GM19043 (cell line): Measurements from ENCODE around the gene LIMCH1.

Experiments
- ATAC-seq: cut with Tn5 transposase; IDR thresholded peaks from one replicate; pipeline ENCODE4 v1.9.1; 2021; ENCODE audit warnings: low read depth; ENCODE audit not compliant: unreplicated experiment

Gene LIMCH1

DNA sequence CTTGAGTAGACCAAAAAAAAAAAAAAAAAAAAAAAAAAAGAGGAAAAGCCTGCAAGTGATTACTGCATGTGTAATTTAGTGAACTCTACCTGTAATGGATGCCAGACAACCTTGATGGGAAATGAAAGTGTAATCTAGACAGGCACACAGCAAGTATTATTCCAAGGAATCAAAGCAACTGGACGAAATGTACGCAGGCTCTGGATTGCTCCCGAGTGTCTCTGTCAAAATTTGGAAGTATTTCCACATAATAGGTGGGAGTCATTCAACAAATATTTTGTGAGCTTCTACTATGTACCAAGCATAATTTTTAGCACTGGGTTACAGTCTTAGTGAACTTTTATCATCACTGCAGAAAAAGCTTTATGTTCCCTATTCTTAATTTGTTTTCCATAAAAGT, 64.2 kb downstream of the LIMCH1 start:
- ATAC-seq = no peak

DNA sequence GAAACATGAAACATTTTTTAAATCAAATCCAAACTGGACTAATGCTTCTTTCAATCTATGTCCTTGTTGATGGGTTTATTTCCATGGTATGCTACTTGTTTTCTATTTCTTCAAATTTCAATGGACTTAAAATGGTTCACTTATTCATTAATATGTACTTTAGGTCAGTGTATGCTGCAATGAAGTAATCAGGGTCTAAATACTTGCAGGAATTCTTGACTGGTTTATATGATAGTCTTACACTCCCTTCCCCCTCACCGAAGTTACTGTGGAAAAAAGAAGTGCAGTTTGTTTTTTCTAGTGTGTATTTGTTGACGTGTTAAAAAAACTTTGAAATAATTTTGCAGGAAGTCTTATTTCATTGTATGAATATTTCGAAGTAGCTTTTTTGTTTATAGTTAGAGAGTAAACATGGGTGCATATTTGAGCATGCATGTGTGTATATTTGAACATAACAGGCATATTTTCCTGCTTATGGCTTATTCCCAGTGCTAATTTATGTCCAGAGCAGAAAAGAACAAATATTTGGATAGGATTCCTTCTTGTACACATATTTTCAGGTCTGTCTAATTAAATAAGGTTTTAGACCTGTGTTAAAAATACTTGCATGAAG, 65.0 kb downstream of the LIMCH1 start:
- no peak for ATAC-seq

- no peak for ATAC-seq
These were observed 71.9 kb downstream of the LIMCH1 start for GRCh38 chr4:41609851-41610250.

GRCh38 chr4:41610474-41610873, 72.5 kb downstream of the LIMCH1 start:
- ATAC-seq = no peak

DNA sequence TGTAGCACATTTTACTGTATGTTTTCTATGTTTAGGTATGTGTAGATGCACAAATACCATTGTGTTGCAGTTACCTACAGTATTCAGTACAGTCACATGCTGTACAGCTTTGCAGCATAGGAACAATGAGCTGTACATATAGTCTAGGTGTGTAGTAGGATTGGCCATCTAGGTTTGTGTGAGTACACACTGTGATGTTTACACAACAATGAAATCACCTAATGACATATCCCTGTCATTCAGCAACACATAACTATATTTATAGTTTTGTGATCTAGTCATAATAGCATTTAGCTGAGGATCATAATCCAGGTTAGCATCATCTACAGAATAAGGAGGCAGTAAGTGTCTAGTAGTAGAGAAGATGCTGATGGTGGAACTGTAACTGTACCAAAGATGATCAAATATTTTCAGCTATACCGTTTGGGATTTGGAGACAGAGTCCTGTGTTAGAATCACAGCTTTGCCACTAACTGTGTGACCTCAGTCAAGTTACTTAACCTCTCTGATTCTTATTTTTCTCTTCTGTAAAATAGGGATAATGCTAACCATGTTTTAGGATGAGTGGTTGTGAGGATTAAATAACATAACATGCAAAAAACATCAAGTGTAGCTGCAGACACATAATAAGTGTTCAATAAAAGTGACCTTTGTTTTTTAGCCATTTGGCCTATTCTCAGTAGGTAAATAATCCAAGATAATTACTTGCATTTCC, 73.3 kb downstream of the LIMCH1 start:
- ATAC-seq = no peak

- no peak for ATAC-seq
These were observed 74.2 kb downstream of the LIMCH1 start for GRCh38 chr4:41611881-41612871.

- no peak for ATAC-seq
These were observed 75.4 kb downstream of the LIMCH1 start for GRCh38 chr4:41613386-41613785.

GRCh38 chr4:41613821-41614220, 75.9 kb downstream of the LIMCH1 start:
- ATAC-seq = no peak

GRCh38 chr4:41614519-41614918, 76.6 kb downstream of the LIMCH1 start:
- ATAC-seq = no peak

DNA sequence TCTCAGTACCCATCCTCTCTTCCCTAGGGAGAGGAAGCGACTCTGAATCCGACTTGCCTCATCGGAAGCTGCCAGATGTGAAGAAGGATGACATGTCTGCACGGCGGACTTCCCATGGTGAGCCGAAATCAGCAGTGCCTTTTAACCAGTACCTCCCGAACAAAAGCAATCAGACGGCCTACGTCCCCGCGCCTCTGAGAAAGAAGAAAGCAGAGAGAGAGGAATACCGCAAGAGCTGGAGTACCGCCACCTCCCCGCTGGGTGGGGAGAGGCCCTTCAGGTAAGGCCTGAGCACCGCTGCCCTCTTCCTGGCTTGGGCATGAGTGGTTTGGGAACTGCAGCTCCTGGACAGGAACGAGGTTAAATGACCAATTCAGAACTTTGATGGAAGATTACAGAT, 81.2 kb downstream of the LIMCH1 start:
- ATAC-seq = no peak

GRCh38 chr4:41620594-41621256, 82.8 kb downstream of the LIMCH1 start:
- no peak for ATAC-seq

GRCh38 chr4:41622787-41623186, 84.8 kb downstream of the LIMCH1 start:
- ATAC-seq = no peak

- no peak for ATAC-seq
These were observed 86.8 kb downstream of the LIMCH1 start for GRCh38 chr4:41624765-41625164.

DNA sequence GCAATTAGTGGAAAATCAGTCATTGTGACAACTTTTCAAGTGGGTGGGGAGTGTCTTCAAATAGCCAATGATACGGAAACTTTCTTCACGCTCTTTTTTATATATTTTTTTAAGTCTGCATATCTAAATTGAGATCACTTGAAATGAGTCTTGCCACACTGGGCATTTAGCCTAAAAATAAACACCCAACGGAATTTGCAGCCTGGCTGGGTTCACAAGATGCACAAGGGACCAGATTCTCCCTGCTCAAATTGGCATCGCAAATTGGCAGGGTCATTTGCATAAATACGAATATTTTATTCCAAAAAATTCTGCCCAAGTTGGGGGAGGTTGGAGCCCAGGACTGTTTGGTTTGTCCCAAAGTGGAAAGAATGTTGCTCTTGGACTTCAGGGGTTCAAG, 87.6 kb downstream of the LIMCH1 start:
- ATAC-seq = no peak

DNA sequence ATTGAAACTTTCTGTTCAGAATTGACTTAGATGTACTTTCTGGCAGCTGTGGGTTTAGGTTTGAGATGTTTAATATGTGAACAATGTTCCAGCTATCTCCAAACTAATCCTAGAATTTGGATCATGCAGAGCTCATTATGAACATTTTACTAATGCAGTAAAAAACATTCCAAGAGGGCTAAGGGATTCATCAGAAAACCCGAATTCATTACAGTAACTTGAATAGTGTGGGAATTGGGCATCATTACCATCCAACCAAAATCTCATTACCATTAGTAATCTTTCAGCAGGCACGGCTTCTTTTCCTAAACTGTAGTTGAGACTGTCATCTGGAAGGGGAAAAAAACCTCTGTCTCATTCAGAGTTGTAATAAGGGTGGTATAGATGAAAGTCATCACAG, 91.0 kb downstream of the LIMCH1 start:
- no peak for ATAC-seq

DNA sequence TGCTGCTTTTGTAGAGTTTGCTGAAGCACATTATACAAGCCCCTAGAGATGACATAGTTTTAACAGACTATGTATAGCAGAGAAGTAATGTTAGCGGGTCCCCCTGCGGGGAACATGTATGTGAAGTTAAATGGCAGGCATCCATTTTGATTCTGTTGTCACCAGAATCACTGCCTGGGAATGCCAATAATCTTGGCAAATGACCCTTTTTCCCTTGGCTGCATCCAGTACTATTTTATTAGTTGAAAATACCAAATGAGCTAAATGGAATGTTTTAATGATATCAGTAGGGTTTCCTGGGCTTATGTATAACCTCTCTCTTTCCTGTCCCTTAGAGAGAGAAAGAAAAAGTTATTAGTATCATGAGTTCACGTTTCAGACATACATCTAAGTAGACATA, 93.6 kb downstream of the LIMCH1 start:
- no peak for ATAC-seq

GRCh38 chr4:41632481-41633073, 94.6 kb downstream of the LIMCH1 start:
- no peak for ATAC-seq

- no peak for ATAC-seq
These were observed 95.4 kb downstream of the LIMCH1 start for GRCh38 chr4:41633321-41633720.

GRCh38 chr4:41635441-41635840, 97.5 kb downstream of the LIMCH1 start:
- ATAC-seq = no peak

GRCh38 chr4:41638203-41638602, 100.2 kb downstream of the LIMCH1 start:
- ATAC-seq = no peak
